Cerebellar cortex (tissue), 1 donor: ENCODE measurements around the gene TRPC4AP.

Experiments
- DNase-seq: peaks from one replicate; pipeline ENCODE4 v3.0.0-alpha.2; 2015; ENCODE audit warnings: low spot score

The TRPC4AP gene

DNA sequence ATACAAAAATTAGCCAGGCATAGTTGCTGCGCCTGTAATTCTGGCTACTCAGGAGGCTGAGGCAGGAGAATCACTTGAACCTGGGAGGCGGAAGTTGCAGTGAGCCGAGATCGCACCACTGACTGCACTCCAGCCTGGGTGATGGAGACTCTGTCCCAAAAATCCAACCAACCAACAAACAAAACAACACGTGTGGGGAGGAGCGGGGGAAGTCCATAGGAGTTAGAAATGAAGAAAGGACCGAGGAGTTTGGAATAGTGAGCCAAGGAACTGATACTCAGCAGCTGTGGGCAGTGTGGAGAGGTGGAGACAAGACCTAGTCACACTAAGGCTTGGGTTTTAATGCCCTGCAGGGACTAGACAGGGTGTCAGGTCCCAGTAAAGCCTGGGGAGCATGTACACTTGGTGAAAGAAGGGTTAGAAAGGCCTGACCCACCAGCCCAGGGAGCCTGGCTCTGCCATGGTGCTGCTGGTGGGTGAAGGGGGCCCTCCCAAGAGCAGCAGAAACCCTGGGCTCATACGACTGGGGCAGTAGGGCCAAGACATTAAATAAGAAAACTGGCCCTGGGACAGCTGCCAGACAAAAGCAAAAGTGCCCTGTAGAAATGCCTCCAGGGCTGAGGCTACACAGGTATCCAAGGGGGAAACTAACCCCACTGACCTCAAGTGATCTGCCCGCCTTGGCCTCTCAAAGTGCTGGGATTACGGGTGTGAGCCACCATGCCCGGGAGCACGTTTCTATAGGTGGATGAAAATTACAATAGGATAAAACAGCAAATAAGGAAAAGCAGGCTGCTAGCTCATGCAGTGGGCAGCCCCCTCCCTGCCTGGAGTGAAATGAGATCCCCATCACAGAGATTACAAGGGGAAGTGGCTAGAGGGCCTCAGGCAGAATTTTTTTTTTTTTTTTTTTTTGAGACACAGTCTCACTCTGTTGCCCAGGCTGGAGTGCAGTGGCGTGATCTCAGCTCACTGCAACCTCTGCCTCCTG lies 78.9 kb downstream of the TRPC4AP start:
- DNase-seq, result no peak

- DNase-seq, result no peak
Measured at GRCh38 chr20:35012227-35013069, 80.2 kb downstream of the TRPC4AP start.

- no peak for DNase-seq
Measured at GRCh38 chr20:35011589-35012226, 80.9 kb downstream of the TRPC4AP start.

DNA sequence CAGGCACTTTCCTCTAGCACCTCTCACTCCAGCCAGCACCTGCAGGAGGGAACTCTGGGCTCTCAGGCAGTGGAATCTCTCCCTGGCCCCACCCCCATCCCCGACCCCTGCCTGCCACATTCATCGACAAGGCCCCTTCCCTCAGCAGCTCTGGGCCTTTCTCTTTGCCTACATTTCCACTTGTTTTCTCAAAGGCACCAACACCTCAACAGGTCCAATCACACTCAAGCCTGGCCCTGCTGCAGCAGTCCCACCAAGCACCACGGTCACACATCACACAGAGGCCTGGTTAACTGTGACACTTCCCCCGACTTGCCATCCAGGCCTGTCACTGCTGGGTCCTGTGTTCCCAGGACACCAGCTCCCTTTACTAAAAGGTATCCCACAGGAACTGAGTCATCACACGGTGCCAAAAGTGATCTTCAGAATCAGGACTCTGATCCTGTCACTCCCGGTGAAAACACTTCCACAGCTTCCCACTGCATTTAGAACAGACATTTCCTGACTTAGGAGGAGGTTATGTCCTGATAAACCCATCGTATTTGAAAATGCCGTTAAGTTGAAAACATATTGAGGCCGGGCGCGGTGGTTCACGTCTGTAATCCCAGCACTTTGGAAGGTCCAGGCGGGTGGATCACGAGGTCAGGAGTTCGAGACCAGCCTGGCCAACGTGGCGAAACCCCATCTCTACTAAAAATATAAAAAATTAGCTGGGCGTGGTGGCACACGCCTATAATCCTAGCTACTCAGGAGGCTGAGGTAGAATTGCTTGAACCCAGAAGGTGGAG lies 82.0 kb downstream of the TRPC4AP start:
- DNase-seq, result no peak

GRCh38 chr20:35009665-35010328 lies 82.8 kb downstream of the TRPC4AP start:
- DNase-seq, result no peak

DNA sequence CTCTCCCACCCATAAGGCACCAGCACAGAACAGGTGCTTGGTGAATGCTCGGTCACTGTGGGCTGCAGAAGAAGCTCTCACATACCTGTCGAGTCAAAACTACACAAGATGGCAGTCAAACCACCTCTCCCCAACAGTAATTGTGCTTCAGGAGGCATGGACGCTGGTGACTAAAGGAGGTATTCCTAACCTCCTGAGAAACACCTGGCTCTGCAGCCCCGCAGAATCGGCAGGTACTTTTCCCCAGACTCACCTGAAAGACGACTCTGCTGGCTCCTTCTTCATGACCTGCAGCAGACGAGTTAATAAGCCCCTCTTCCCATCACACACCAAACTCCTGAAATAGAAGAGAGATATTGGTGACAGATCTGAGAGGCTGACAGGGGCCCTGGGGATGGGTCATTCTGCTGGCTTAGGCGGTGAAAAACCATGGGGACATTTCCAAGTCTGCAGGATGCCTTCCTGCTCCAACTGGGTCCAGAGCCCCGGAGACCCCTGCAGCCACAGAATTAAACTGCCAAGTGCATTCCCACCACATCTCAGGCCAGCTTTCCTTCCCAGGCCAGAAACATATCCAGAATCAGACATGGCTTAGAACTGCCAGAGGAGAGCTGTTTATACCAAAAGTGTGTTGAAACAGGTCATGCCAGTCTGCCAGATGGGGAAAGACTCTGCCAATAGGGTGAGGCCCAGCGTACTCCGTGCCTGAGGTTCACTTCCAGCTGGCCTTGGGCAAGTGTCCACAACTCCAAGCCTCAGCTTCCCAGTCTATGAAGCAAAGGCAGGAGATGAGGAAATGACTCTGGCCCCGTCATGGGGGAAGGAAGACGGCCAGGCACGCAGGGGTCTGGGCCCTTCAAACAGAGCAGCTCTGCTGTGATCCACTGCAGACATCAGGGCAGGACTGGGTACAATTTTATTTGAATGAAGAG lies 83.9 kb downstream of the TRPC4AP start:
- no peak for DNase-seq

GRCh38 chr20:35007891-35008290 lies 84.7 kb downstream of the TRPC4AP start:
- no peak for DNase-seq

DNA sequence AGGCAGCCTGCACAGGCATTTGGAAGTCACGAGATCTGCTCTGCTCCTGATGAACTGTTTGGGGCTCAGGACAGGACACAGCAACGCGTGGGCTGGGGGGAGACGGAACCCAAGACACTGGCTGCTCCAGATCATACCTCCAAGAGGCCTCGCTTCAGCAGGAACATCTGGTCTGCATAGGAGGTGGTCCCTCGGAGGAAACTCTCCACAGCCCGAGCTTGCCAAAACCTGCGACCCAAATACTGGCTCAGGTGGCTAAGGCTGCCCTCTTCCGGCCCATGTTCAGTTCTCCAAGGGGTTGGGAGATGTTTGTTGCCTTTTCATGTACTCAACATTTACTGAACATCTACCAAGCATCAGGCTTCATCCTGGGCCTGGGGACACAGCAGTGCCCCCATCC lies 85.2 kb downstream of the TRPC4AP start:
- peak; percentile 70 for DNase-seq

- DNase-seq, result no peak
Measured at GRCh38 chr20:35006531-35006971, 86.1 kb downstream of the TRPC4AP start.

GRCh38 chr20:35006009-35006408 lies 86.6 kb downstream of the TRPC4AP start:
- DNase-seq, result no peak

- peak; percentile 70 for DNase-seq
Measured at GRCh38 chr20:35005463-35005961, 87.1 kb downstream of the TRPC4AP start.

- DNase-seq, result no peak
Measured at GRCh38 chr20:35004749-35005462, 87.7 kb downstream of the TRPC4AP start.

- DNase-seq, result no peak
Measured at GRCh38 chr20:35004051-35004725, 88.4 kb downstream of the TRPC4AP start.

DNA sequence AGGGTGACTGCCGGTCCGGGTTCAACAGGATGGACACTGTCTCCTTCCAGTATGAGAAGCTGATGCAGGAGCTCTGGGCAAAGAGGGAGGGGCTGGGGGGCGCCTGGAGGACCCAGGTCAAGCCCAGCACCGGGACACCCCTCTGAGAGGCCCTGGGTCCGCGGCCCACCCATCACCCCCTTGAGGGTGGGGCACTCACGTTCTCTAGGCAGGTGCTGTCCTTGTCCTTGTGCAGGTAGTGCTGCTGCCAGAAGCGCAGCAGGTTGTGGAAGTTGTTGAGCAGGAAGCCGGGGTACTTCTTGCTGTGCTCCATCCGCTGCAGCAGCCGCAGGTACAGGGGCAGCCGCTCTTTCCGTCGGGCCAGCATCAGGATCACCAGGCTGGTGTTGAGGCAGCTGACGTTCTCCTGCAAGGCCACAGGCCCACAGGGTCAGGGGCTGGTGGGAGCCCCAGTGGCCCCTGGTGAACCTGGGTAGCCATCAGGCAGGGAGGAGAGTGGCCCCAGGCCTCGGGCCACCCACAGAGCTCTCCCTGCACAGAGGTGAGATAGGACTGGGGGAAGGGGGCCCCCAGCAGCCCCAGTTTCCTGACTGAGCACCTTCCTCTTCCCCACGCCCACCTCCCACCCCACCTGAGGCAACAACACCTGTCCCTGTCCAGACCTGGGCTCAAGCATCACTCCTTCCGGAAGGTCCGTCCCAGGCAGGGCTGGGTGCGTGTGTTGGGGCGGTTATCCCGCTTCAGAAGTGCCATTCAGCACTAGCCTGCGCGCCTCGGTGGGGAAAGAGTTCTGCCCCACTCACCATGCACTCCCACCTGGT lies 89.2 kb downstream of the TRPC4AP start:
- no peak for DNase-seq

DNA sequence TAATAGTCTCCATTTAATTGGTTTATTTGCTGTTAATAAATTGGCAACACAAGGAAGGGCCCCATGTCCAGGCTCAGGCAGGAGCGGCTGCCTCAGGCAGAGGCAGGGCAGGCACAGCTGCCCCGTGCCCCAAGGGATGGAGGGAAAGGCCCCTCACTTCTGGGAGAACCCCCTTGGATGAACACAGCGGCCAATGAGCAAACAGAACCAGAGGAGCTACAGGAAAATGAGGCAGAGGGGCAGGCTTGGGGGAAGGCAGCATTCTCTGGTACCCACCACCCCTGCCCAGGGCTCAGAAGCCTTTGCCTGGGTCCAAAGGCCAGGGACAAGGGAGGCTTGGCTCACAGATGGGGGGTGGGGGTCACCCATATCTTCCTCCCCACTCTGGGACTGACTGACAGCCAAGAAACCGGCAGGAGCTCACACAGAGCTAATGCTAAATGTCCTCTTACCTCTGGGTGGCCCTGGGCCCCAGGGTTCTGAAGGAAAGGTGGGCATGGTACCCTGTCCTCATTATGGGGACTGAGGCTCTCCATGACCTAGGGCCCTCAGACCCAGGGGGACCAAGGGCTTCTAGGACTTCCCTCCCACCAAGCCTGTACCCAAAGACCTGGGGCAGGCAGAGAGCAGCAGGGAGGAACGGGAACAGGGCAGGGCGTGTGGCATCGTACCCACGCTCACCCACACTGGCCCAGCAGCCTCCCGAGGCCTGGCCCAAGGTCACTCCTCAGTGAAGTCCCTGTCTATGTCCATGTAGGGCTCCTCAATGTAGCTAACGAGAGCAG lies 90.0 kb downstream of the TRPC4AP start:
- DNase-seq, result no peak

- DNase-seq, result no peak
Measured at GRCh38 chr20:35001596-35002362, 90.8 kb downstream of the TRPC4AP start.
